ENCODE measurements around the gene OGFOD3. TPM values are rescaled to one million over a fixed set of nuclear protein-coding genes. Genes with fewer than 3 reads are reported as not detected.

OGFOD3 gene
- total RNA-seq, 4 donors from 2014 or later = 7.9 to 27.5 (median 25.9) TPM

DNA sequence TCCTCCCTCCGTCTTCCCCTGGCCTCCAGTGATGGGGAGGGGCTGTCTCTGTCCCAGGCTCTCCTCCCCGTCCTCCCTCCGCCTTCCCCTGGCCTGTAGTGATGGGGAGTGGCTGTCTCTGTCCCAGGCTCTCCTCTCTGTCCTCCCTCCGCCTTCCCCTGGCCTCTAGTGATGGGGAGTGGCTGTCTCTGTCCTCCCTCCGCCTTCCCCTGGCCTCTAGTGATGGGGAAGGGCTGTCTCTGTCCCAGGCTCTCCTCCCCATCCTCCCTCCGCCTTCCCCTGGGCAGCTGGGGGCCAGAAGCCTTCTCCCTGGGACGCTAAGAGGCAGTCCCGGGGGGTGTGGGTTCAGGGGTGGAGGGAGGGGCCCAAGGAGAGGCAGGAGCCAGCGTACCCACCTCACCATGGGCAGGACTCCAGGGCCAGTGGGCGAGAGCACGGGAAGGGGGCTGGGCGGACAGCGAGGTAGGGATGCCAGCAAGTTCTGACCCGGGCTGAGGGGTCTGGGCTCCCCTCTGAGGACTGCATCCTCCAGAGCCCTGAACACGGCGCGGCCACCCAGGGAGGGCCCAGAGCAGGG, 32.0 kb downstream of the OGFOD3 start:
- Histone ChIP-seq H3K27me3 (peaks cover 56% of the 10 kb centered on the region), H3K36me3 (no peaks in the 10 kb centered on the region), H3K4me1 (peaks cover 0 to 16% (median 10%) of the 10 kb centered on the region in 4 donors), H3K9me3 (no peaks in the 10 kb centered on the region), H3K4me3 (no peak overlapping the region), H3K27ac (no peak overlapping the region)
- no peak for DNase-seq
- whole genome bisulfite sequencing, 2 donors (ENCODE audit: low coverage in 1 of 2) = 43% methylated on average over 12 of the region's 17 CpGs; no CpG with 5 or more reads in 1 of the 2 donors
- TF ChIP-seq CTCF (IDR thresholded peaks at IDR 0.05) (no peak), POLR2A (IDR thresholded peaks at IDR 0.05) (no peak)
- intact Hi-C loops (cut with DNase I; ENCODE audit: low total_unique reads) = no loop called here
- in situ Hi-C loops (cut with MboI; ENCODE audit: low pct_ligation_motif_present in 1 of 4, low pct_unique_long_range_greater_than_20kb in 1 of 4, low sequenced_read_pairs in 3 of 4) = no loop called here

- 39% methylated on average over 22 of the region's 26 CpGs; no CpG with 5 or more reads in 1 of the 2 donors for WGBS, 2 donors (ENCODE audit: low coverage in 1 of 2)
- peaks cover 0 to 16% (median 10%) of the 10 kb centered on the region in 4 donors for H3K4me1 ChIP-seq
- peaks cover 56% of the 10 kb centered on the region for H3K27me3 ChIP-seq
- in situ Hi-C loops (cut with MboI; ENCODE audit: low pct_ligation_motif_present in 1 of 4, low pct_unique_long_range_greater_than_20kb in 1 of 4, low sequenced_read_pairs in 3 of 4) (no loop called here), intact Hi-C loops (cut with DNase I; ENCODE audit: low total_unique reads) (no loop called here)
- no peaks in the 10 kb centered on the region for H3K9me3 ChIP-seq
- no peaks in the 10 kb centered on the region for H3K36me3 ChIP-seq
- TF ChIP-seq CTCF (IDR thresholded peaks at IDR 0.05) (no peak), POLR2A (IDR thresholded peaks at IDR 0.05) (no peak), EP300 (IDR thresholded peaks at IDR 0.05; ENCODE audit: low read depth) (no peak), POLR2AphosphoS5 (IDR thresholded peaks at IDR 0.05) (no peak)
- no peak overlapping the region for H3K4me3 ChIP-seq
- H3K27ac ChIP-seq = no peak overlapping the region
- DNase-seq = no peak
Measured at GRCh38 chr17:82385559-82386254, 32.7 kb downstream of the OGFOD3 start.

DNA sequence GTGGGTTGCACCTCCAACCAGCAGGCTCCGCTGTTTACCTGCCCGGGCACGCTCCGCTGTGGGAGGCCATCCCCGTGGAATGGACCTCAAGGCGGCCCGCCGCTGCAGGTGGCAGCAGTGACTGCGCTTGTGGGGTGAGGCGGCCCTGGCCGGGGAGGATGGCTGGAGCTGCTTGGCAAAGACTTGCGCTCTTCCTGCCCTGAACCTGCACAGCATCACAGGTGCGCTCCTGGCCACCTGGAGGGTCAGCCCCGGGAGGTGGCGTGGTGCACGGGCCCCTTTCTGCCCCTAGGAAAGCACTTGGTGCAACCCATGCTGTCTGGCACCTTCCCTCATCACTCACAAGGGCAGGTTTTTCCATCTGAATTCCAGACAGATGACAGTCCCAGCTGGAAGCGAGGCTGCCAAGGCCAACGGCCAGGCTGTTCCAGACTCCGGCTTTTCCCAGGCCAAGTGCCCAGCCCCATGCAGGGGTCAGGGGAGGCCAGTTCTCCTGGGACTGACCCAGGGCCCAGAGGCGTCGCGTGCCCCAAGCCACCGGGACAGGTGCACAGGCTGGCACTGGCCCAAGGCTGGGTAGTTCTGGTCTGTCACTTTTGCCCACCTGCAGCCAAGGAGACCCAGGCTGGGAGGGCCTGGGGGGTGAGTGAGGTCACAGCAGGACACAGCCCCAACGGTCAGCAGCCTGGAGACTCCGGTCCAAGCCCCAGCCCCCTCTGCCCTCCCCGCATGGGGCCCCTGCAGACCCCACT, 33.5 kb downstream of the OGFOD3 start:
- no peak for TF ChIP-seq POLR2A (IDR thresholded peaks at IDR 0.05)
- peak in 2 of 5 experiments; percentile 20 to 25 for TF ChIP-seq CTCF (IDR thresholded peaks at IDR 0.05)
- DNase-seq = peak; percentile 50
- Histone ChIP-seq H3K9me3 (no peaks in the 10 kb centered on the region), H3K27me3 (peaks cover 62% of the 10 kb centered on the region), H3K4me3 (no peak overlapping the region), H3K4me1 (peaks cover 0 to 16% (median 10%) of the 10 kb centered on the region in 4 donors), H3K27ac (no peak overlapping the region), H3K36me3 (no peaks in the 10 kb centered on the region)
- intact Hi-C loops (cut with DNase I; ENCODE audit: low total_unique reads) = no loop called here
- 33% methylated on average over 24 of the region's 26 CpGs; no CpG with 5 or more reads in 1 of the 2 donors for WGBS, 2 donors (ENCODE audit: low coverage in 1 of 2)
- in situ Hi-C loops (cut with MboI; ENCODE audit: low pct_ligation_motif_present in 1 of 4, low pct_unique_long_range_greater_than_20kb in 1 of 4, low sequenced_read_pairs in 3 of 4) = no loop called here

DNA sequence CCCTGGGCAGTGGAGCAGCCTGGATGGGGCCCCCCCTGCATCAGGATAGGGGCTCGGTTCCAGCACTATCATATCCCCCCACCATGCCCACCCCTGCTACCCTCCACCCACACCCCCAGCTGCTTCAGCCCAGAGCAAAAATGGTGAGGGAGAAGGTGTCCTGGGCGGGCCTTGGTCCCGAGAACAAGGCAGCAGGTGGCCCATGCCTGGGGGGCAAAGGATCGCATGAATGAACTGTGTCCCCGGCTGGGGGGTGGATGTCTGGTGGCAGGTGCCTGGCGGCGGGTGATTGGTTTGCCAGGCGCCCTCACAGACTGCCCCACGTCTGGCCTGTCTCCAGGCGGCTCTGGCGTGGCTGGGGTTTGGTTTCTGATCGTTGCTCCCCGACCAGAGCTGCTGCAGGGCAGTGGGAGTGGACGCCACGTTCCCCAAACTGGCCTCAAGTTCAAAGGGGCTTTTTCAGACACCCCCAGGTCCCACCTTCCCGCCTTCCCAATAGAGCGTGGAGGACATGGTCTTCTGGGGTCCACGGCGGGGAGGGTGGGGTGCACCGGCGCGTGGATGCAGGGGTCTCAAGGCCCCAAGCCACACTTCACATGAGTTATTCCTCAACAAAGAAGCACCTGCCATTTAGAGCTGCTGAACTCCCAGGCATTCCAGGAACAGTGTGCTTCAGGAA, 34.2 kb downstream of the OGFOD3 start:
- 62% methylated on average over 21 of the region's 22 CpGs; no CpG with 5 or more reads in 1 of the 2 donors for WGBS, 2 donors (ENCODE audit: low coverage in 1 of 2)
- DNase-seq = no peak
- no peaks in the 10 kb centered on the region for H3K36me3 ChIP-seq
- H3K4me3 ChIP-seq = no peak overlapping the region
- no peak for TF ChIP-seq CTCF (IDR thresholded peaks at IDR 0.05)
- TF ChIP-seq EP300 (IDR thresholded peaks at IDR 0.05; ENCODE audit: low read depth) = no peak
- TF ChIP-seq POLR2AphosphoS5 (IDR thresholded peaks at IDR 0.05) = no peak
- TF ChIP-seq POLR2A (IDR thresholded peaks at IDR 0.05) = no peak
- intact Hi-C loops (cut with DNase I; ENCODE audit: low total_unique reads) (no loop called here), in situ Hi-C loops (cut with MboI; ENCODE audit: low pct_ligation_motif_present in 1 of 4, low pct_unique_long_range_greater_than_20kb in 1 of 4, low sequenced_read_pairs in 3 of 4) (no loop called here)
- H3K27me3 ChIP-seq = peaks cover 69% of the 10 kb centered on the region
- no peaks in the 10 kb centered on the region for H3K9me3 ChIP-seq
- peaks cover 0 to 16% (median 10%) of the 10 kb centered on the region in 4 donors for H3K4me1 ChIP-seq
- no peak overlapping the region for H3K27ac ChIP-seq

Data from transverse colon (tissue), 4 donors.